HEK293 (cell line): Measurements from ENCODE around the gene ANP32B.

Experiments used
- HOXD13 ChIP-seq: sonication (generic); formaldehyde crosslinking; IDR thresholded peaks from 2 replicates; pipeline ENCODE4 v1.8.0; 2022; ENCODE audit warnings: missing genetic modification reagents, borderline replicate concordance
- MZF1 ChIP-seq: fragments of 450-650 bp; formaldehyde crosslinking; IDR thresholded peaks from 2 replicates; pipeline ENCODE4 v1.5.1; 2017; ENCODE audit warnings: missing biosample characterization, missing genetic modification characterization, borderline replicate concordance
- ZFHX2 ChIP-seq: fragments of 450-650 bp; formaldehyde crosslinking; conservative IDR thresholded peaks from 2 replicates; pipeline ENCODE4 v1.5.1; 2016; ENCODE audit warnings: missing biosample characterization, missing genetic modification characterization
- ZNF112 ChIP-seq: fragments of 450-650 bp; formaldehyde crosslinking; IDR thresholded peaks from 2 replicates; pipeline ENCODE4 v1.5.0; 2017; ENCODE audit warnings: missing biosample characterization, missing genetic modification characterization
- ZNF146 ChIP-seq: fragments of 450-650 bp; formaldehyde crosslinking; IDR thresholded peaks from 2 replicates; pipeline ENCODE4 v1.5.1; 2016; ENCODE audit warnings: missing biosample characterization, missing genetic modification characterization
- ZNF2 ChIP-seq: fragments of 450-650 bp; formaldehyde crosslinking; IDR thresholded peaks from 2 replicates; pipeline ENCODE4 v1.5.1; 2016; ENCODE audit warnings: missing biosample characterization, missing genetic modification characterization
- ZNF202 ChIP-seq: fragments of 450-650 bp; formaldehyde crosslinking; IDR thresholded peaks from 2 replicates; pipeline ENCODE4 v1.5.1; 2016; ENCODE audit warnings: missing biosample characterization, missing genetic modification characterization, borderline replicate concordance
- ZNF24 ChIP-seq: fragments of 450-650 bp; formaldehyde crosslinking; IDR thresholded peaks from 2 replicates; pipeline ENCODE4 v1.5.1; 2016; ENCODE audit warnings: missing biosample characterization, missing genetic modification characterization
- ZNF311 ChIP-seq: fragments of 450-650 bp; formaldehyde crosslinking; IDR thresholded peaks from 2 replicates; pipeline ENCODE4 v1.5.1; 2017; ENCODE audit warnings: missing biosample characterization, missing genetic modification characterization, borderline replicate concordance
- ZNF335 ChIP-seq: fragments of 450-650 bp; formaldehyde crosslinking; conservative IDR thresholded peaks from 2 replicates; pipeline ENCODE4 v1.5.1; 2016; ENCODE audit warnings: missing biosample characterization, missing genetic modification characterization
- ZNF423 ChIP-seq: fragments of 450-650 bp; formaldehyde crosslinking; IDR thresholded peaks from 2 replicates; pipeline ENCODE4 v1.5.1; 2016; ENCODE audit warnings: missing biosample characterization, missing genetic modification characterization
- ZNF426 ChIP-seq: fragments of 450-650 bp; formaldehyde crosslinking; IDR thresholded peaks from 2 replicates; pipeline ENCODE4 v1.5.1; 2017; ENCODE audit warnings: missing biosample characterization, missing genetic modification characterization, mild to moderate bottlenecking, inconsistent platforms, moderate library complexity
- ZNF510 ChIP-seq: fragments of 450-650 bp; formaldehyde crosslinking; IDR thresholded peaks from 2 replicates; pipeline ENCODE4 v1.5.1; 2018; ENCODE audit warnings: mild to moderate bottlenecking, missing genetic modification characterization, missing biosample characterization; ENCODE audit not compliant: insufficient replicate concordance
- ZNF544 ChIP-seq: fragments of 450-650 bp; formaldehyde crosslinking; IDR thresholded peaks from 2 replicates; pipeline ENCODE4 v1.5.0; 2017; ENCODE audit warnings: missing biosample characterization, missing genetic modification characterization
- ZNF596 ChIP-seq: fragments of 450-650 bp; IDR thresholded peaks from 2 replicates; pipeline ENCODE4 v1.5.0; 2018; ENCODE audit warnings: missing biosample characterization, mild to moderate bottlenecking, missing genetic modification characterization, moderate library complexity
- ZNF654 ChIP-seq: fragments of 450-650 bp; formaldehyde crosslinking; IDR thresholded peaks from 2 replicates; pipeline ENCODE4 v1.5.1; 2016; ENCODE audit warnings: low read depth, missing biosample characterization, missing genetic modification characterization
- ZNF670 ChIP-seq: fragments of 450-650 bp; formaldehyde crosslinking; IDR thresholded peaks from 2 replicates; pipeline ENCODE4 v1.5.1; 2016; ENCODE audit warnings: missing biosample characterization, missing genetic modification characterization, low read depth
- ZNF777 ChIP-seq: fragments of 450-650 bp; formaldehyde crosslinking; IDR thresholded peaks from 2 replicates; pipeline ENCODE4 v1.5.1; 2017; ENCODE audit warnings: missing biosample characterization, missing genetic modification characterization, borderline replicate concordance
- TF ChIP-seq, protein P1 (sequence below): fragments of 450-650 bp; formaldehyde crosslinking; IDR thresholded peaks from 2 replicates; pipeline ENCODE4 v1.5.1; 2016; ENCODE audit warnings: missing biosample characterization, missing genetic modification characterization
- TF ChIP-seq, protein P2 (sequence below): fragments of 450-650 bp; formaldehyde crosslinking; IDR thresholded peaks from 2 replicates; pipeline ENCODE4 v1.5.1; 2016; ENCODE audit warnings: missing biosample characterization, missing genetic modification characterization
- TF ChIP-seq, protein P3 (sequence below): fragments of 450-650 bp; formaldehyde crosslinking; IDR thresholded peaks from 2 replicates; pipeline ENCODE4 v1.5.1; 2016; ENCODE audit warnings: missing biosample characterization, missing genetic modification characterization
- TF ChIP-seq, protein P4 (sequence below): fragments of 450-650 bp; formaldehyde crosslinking; IDR thresholded peaks from 2 replicates; pipeline ENCODE4 v1.5.1; 2016; ENCODE audit warnings: missing biosample characterization, missing genetic modification characterization
- TF ChIP-seq, protein P5 (sequence below): fragments of 450-650 bp; formaldehyde crosslinking; IDR thresholded peaks from 2 replicates; pipeline ENCODE4 v1.5.1; 2017; ENCODE audit warnings: missing biosample characterization, missing genetic modification characterization
- TF ChIP-seq, protein P6 (sequence below): fragments of 450-650 bp; formaldehyde crosslinking; IDR thresholded peaks from 2 replicates; pipeline ENCODE4 v1.5.1; 2016; ENCODE audit warnings: missing biosample characterization, missing genetic modification characterization

ANP32B gene

DNA sequence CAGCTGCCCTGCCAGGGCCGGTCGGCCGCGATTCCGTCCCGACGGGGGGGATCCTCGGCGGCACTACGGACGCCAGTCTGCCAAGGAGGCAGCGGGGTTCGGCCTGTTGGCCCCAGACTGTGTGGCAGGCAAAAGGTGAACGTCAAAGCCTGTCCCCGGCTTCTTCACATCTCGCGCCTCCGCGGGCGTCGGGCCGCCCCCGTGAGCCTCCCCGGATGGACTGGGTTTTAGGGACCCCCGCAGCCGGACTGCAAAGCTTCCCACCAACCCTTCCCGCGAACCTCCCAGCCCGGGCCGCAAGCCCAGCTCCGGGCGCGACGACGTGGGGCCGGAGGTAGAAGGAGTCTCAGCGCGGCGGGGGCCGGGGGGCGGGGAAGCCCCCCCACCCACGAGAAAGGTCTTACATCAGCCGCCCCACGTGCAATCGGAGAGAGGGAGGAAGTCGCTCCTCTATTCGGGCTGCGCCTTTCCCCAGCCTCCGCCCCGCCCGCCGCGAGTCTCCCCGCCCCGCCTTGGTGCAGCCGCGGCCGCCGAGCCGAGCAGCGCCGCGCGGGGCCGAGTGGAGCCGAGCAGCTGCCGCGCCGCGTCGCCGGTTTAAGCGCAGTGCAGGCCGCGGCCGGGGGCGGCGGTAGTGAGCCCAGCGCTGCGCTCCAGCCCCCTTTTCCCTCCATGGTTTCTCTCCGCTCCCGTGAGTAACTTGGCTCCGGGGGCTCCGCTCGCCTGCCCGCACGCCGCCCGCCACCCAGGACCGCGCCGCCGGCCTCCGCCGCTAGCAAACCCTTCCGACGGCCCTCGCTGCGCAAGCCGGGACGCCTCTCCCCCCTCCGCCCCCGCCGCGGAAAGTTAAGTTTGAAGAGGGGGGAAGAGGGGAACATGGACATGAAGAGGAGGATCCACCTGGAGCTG, at the start of gene ANP32B (continued):
- TF ChIP-seq ZNF2 (tag by site-specific recombination) = peak; percentile 73
- TF ChIP-seq ZNF510 (tag by site-specific recombination) = no peak
- TF ChIP-seq ZNF423 (tag by site-specific recombination) = peak; percentile 17; the same call in 1 of the 2 replicates
- TF ChIP-seq, protein P1, sequence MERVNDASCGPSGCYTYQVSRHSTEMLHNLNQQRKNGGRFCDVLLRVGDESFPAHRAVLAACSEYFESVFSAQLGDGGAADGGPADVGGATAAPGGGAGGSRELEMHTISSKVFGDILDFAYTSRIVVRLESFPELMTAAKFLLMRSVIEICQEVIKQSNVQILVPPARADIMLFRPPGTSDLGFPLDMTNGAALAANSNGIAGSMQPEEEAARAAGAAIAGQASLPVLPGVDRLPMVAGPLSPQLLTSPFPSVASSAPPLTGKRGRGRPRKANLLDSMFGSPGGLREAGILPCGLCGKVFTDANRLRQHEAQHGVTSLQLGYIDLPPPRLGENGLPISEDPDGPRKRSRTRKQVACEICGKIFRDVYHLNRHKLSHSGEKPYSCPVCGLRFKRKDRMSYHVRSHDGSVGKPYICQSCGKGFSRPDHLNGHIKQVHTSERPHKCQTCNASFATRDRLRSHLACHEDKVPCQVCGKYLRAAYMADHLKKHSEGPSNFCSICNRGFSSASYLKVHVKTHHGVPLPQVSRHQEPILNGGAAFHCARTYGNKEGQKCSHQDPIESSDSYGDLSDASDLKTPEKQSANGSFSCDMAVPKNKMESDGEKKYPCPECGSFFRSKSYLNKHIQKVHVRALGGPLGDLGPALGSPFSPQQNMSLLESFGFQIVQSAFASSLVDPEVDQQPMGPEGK (tag by site-specific recombination) = peak; percentile 99
- no peak for TF ChIP-seq ZNF426 (tag by site-specific recombination)
- no peak for TF ChIP-seq HOXD13 (CRISPR knock-in tag)
- TF ChIP-seq ZNF112 = no peak
- no peak for TF ChIP-seq ZNF654 (tag by site-specific recombination)
- no peak for TF ChIP-seq ZNF311
- no peak for TF ChIP-seq MZF1 (tag by site-specific recombination)
- TF ChIP-seq ZNF544 = no peak
- peak; percentile 81 for TF ChIP-seq ZNF335
- TF ChIP-seq ZFHX2 (tag by site-specific recombination) = peak; percentile 84
- no peak; the same call in 1 of the 2 replicates for TF ChIP-seq ZNF24
- TF ChIP-seq, protein P2, sequence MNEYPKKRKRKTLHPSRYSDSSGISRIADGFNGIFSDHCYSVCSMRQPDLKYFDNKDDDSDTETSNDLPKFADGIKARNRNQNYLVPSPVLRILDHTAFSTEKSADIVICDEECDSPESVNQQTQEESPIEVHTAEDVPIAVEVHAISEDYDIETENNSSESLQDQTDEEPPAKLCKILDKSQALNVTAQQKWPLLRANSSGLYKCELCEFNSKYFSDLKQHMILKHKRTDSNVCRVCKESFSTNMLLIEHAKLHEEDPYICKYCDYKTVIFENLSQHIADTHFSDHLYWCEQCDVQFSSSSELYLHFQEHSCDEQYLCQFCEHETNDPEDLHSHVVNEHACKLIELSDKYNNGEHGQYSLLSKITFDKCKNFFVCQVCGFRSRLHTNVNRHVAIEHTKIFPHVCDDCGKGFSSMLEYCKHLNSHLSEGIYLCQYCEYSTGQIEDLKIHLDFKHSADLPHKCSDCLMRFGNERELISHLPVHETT = no peak
- TF ChIP-seq ZNF202 (tag by site-specific recombination) = no peak
- TF ChIP-seq, protein P3, sequence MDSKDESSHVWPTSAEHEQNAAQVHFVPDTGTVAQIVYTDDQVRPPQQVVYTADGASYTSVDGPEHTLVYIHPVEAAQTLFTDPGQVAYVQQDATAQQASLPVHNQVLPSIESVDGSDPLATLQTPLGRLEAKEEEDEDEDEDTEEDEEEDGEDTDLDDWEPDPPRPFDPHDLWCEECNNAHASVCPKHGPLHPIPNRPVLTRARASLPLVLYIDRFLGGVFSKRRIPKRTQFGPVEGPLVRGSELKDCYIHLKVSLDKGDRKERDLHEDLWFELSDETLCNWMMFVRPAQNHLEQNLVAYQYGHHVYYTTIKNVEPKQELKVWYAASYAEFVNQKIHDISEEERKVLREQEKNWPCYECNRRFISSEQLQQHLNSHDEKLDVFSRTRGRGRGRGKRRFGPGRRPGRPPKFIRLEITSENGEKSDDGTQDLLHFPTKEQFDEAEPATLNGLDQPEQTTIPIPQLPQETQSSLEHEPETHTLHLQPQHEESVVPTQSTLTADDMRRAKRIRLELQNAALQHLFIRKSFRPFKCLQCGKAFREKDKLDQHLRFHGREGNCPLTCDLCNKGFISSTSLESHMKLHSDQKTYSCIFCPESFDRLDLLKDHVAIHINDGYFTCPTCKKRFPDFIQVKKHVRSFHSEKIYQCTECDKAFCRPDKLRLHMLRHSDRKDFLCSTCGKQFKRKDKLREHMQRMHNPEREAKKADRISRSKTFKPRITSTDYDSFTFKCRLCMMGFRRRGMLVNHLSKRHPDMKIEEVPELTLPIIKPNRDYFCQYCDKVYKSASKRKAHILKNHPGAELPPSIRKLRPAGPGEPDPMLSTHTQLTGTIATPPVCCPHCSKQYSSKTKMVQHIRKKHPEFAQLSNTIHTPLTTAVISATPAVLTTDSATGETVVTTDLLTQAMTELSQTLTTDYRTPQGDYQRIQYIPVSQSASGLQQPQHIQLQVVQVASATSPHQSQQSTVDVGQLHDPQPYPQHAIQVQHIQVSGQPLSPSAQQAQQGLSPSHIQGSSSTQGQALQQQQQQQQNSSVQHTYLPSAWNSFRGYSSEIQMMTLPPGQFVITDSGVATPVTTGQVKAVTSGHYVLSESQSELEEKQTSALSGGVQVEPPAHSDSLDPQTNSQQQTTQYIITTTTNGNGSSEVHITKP = peak; percentile 83
- no peak for TF ChIP-seq ZNF146 (tag by site-specific recombination)
- TF ChIP-seq, protein P4, sequence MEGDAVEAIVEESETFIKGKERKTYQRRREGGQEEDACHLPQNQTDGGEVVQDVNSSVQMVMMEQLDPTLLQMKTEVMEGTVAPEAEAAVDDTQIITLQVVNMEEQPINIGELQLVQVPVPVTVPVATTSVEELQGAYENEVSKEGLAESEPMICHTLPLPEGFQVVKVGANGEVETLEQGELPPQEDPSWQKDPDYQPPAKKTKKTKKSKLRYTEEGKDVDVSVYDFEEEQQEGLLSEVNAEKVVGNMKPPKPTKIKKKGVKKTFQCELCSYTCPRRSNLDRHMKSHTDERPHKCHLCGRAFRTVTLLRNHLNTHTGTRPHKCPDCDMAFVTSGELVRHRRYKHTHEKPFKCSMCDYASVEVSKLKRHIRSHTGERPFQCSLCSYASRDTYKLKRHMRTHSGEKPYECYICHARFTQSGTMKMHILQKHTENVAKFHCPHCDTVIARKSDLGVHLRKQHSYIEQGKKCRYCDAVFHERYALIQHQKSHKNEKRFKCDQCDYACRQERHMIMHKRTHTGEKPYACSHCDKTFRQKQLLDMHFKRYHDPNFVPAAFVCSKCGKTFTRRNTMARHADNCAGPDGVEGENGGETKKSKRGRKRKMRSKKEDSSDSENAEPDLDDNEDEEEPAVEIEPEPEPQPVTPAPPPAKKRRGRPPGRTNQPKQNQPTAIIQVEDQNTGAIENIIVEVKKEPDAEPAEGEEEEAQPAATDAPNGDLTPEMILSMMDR (tag by site-specific recombination) = peak; percentile 31; the same call in 1 of the 2 replicates
- TF ChIP-seq, protein P5, sequence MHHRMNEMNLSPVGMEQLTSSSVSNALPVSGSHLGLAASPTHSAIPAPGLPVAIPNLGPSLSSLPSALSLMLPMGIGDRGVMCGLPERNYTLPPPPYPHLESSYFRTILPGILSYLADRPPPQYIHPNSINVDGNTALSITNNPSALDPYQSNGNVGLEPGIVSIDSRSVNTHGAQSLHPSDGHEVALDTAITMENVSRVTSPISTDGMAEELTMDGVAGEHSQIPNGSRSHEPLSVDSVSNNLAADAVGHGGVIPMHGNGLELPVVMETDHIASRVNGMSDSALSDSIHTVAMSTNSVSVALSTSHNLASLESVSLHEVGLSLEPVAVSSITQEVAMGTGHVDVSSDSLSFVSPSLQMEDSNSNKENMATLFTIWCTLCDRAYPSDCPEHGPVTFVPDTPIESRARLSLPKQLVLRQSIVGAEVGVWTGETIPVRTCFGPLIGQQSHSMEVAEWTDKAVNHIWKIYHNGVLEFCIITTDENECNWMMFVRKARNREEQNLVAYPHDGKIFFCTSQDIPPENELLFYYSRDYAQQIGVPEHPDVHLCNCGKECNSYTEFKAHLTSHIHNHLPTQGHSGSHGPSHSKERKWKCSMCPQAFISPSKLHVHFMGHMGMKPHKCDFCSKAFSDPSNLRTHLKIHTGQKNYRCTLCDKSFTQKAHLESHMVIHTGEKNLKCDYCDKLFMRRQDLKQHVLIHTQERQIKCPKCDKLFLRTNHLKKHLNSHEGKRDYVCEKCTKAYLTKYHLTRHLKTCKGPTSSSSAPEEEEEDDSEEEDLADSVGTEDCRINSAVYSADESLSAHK (tag by site-specific recombination) = peak; percentile 46; the same call in 1 of the 2 replicates
- no peak for TF ChIP-seq ZNF670
- TF ChIP-seq ZNF596 (tag by site-specific recombination) = no peak
- TF ChIP-seq ZNF777 = peak; percentile 59; the same call in 1 of the 2 replicates
- TF ChIP-seq, protein P6, sequence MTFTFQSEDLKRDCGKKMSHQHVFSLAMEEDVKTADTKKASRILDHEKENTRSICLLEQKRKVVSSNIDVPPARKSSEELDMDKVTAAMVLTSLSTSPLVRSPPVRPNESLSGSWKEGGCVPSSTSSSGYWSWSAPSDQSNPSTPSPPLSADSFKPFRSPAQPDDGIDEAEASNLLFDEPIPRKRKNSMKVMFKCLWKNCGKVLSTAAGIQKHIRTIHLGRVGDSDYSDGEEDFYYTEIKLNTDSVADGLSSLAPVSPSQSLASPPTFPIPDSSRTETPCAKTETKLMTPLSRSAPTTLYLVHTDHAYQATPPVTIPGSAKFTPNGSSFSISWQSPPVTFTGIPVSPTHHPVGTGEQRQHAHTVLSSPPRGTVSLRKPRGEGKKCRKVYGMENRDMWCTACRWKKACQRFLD (tag by site-specific recombination) = no peak
